H9 (cell line): ENCODE data around the gene TCEAL1. TPM values are rescaled to one million over a fixed set of nuclear protein-coding genes. Genes with fewer than 3 reads are reported as not detected.

ENCODE experiments used
- DNase-seq: peaks from one replicate; pipeline ENCODE4 v3.0.0-alpha.2; 2017
- H2AFZ ChIP-seq: one replicate; pipeline ENCODE4 v1.6.1; 2013; ENCODE audit warnings: mild to moderate bottlenecking, low read length, control low read depth, moderate library complexity
- H2AK5ac ChIP-seq: 2 replicates; pipeline ENCODE4 v1.6.1; 2013; ENCODE audit warnings: low read length, control low read depth, mixed read lengths; ENCODE audit not compliant: insufficient read length
- H2BK120ac ChIP-seq: one replicate; pipeline ENCODE4 v1.6.1; 2013; ENCODE audit warnings: low read depth, mild to moderate bottlenecking, low read length, control low read depth, inconsistent platforms; ENCODE audit not compliant: poor library complexity, severe bottlenecking
- H2BK12ac ChIP-seq: 2 replicates; pipeline ENCODE4 v1.6.1; 2013; ENCODE audit warnings: low read length, control low read depth, mixed read lengths, low read depth; ENCODE audit not compliant: insufficient read length
- H2BK15ac ChIP-seq: 2 replicates; pipeline ENCODE4 v1.6.1; 2013; ENCODE audit warnings: low read depth, low read length, control low read depth
- H2BK20ac ChIP-seq: one replicate; pipeline ENCODE4 v1.6.1; 2013; ENCODE audit warnings: low read depth, mild to moderate bottlenecking, low read length, control low read depth, inconsistent platforms; ENCODE audit not compliant: poor library complexity, severe bottlenecking
- H2BK5ac ChIP-seq: 2 replicates; pipeline ENCODE4 v1.6.1; 2013; ENCODE audit warnings: low read length, control low read depth, mixed read lengths; ENCODE audit not compliant: insufficient read length
- H3K14ac ChIP-seq: 2 replicates; pipeline ENCODE4 v1.6.1; 2013; ENCODE audit warnings: low read length, control low read depth; ENCODE audit not compliant: insufficient read depth
- H3K18ac ChIP-seq: 2 replicates; pipeline ENCODE4 v1.6.1; 2013; ENCODE audit warnings: low read depth, mild to moderate bottlenecking, mixed read lengths, low read length, control low read depth; ENCODE audit not compliant: insufficient read length
- H3K23ac ChIP-seq: 2 replicates; pipeline ENCODE4 v1.6.1; 2013; ENCODE audit warnings: low read length, control low read depth, mixed read lengths, low read depth; ENCODE audit not compliant: insufficient read length
- H3K23me2 ChIP-seq: 2 replicates; pipeline ENCODE4 v1.6.1; 2013; ENCODE audit warnings: low read depth, mild to moderate bottlenecking, mixed read lengths, low read length, control low read depth; ENCODE audit not compliant: insufficient read length, poor library complexity, severe bottlenecking
- H3K27ac ChIP-seq: 2 replicates; pipeline ENCODE4 v1.5.1; 2013; ENCODE audit warnings: low read length, control low read depth, mixed read lengths, low read depth; ENCODE audit not compliant: insufficient read length
- H3K27me3 ChIP-seq: 2 replicates; pipeline ENCODE4 v1.6.1; 2013; ENCODE audit warnings: low read length, control low read depth, inconsistent platforms; ENCODE audit not compliant: insufficient read depth
- H3K4ac ChIP-seq: 2 replicates; pipeline ENCODE4 v1.6.1; 2013; ENCODE audit warnings: low read depth, mild to moderate bottlenecking, control low read depth, inconsistent platforms, low read length, moderate library complexity
- H3K4me1 ChIP-seq: 2 replicates; pipeline ENCODE4 v1.6.1; 2013; ENCODE audit warnings: low read length, control low read depth, inconsistent platforms; ENCODE audit not compliant: insufficient read depth
- H3K4me2 ChIP-seq: 2 replicates; pipeline ENCODE4 v1.6.1; 2013; ENCODE audit warnings: low read length, control low read depth, mixed read lengths; ENCODE audit not compliant: insufficient read length, insufficient read depth
- H3K56ac ChIP-seq: 2 replicates; pipeline ENCODE4 v1.6.1; 2013; ENCODE audit warnings: low read depth, mild to moderate bottlenecking, mixed read lengths, low read length, control low read depth; ENCODE audit not compliant: insufficient read length
- H3K79me1 ChIP-seq: 2 replicates; pipeline ENCODE4 v1.6.1; 2013; ENCODE audit warnings: low read depth, mild to moderate bottlenecking, moderate library complexity, low read length, control low read depth, inconsistent platforms; ENCODE audit not compliant: insufficient read depth, poor library complexity, severe bottlenecking
- H3K79me2 ChIP-seq: 2 replicates; pipeline ENCODE4 v1.6.1; 2013; ENCODE audit warnings: low read length, control low read depth, inconsistent platforms; ENCODE audit not compliant: insufficient read depth
- H3K9ac ChIP-seq: 2 replicates; pipeline ENCODE4 v1.6.1; 2013; ENCODE audit warnings: low read length, control low read depth, mixed read lengths; ENCODE audit not compliant: insufficient read length; ENCODE audit errors: extremely low read depth
- H3K9me3 ChIP-seq: one replicate; pipeline ENCODE4 v1.6.1; 2013; ENCODE audit warnings: low read depth, low read length, inconsistent platforms; ENCODE audit not compliant: control insufficient read depth
- H3T11ph ChIP-seq: one replicate; pipeline ENCODE4 v1.6.1; 2013; ENCODE audit warnings: mild to moderate bottlenecking, low read length, control low read depth, inconsistent platforms
- H4K20me1 ChIP-seq: one replicate; pipeline ENCODE4 v1.6.1; 2013; ENCODE audit not compliant: control insufficient read depth, insufficient read length, insufficient read depth
- H4K5ac ChIP-seq: 2 replicates; pipeline ENCODE4 v1.6.1; 2013; ENCODE audit warnings: low read depth, mild to moderate bottlenecking, mixed read lengths, low read length, control low read depth; ENCODE audit not compliant: insufficient read length
- H4K8ac ChIP-seq: replicated peaks from 2 replicates; pipeline ENCODE4 v1.6.1; 2013; ENCODE audit warnings: low read length, control low read depth, mixed read lengths, low read depth; ENCODE audit not compliant: insufficient read length
- H4K91ac ChIP-seq: 2 replicates; pipeline ENCODE4 v1.6.1; 2013; ENCODE audit warnings: low read depth, mild to moderate bottlenecking, moderate library complexity, mixed read lengths, low read length, control low read depth; ENCODE audit not compliant: insufficient read length
- H3K27ac Mint-ChIP-seq, 3 experiments: 2 replicates in 2 of 3; 3 replicates in 1 of 3; pipeline ENCODE4 v1.8.0; 2020 to 2021; ENCODE audit warnings: mixed read lengths in 3 of 3, mild to moderate bottlenecking in 1 of 3, moderate library complexity in 1 of 3
- H3K27me3 Mint-ChIP-seq: 2 replicates; pipeline ENCODE4 v1.8.0; 2021; ENCODE audit warnings: low read depth, mild to moderate bottlenecking, moderate library complexity, mixed read lengths
- H3K36me3 Mint-ChIP-seq, 3 experiments: 2 replicates in 2 of 3; 3 replicates in 1 of 3; pipeline ENCODE4 v1.8.0; 2020 to 2021; ENCODE audit warnings: low read depth in 3 of 3, mixed read lengths in 3 of 3; ENCODE audit not compliant: insufficient read depth in 1 of 3
- H3K4me1 Mint-ChIP-seq, 2 experiments: 2 replicates each; pipeline ENCODE4 v1.8.0; 2020; ENCODE audit warnings: mixed read lengths in 2 of 2
- H3K4me3 Mint-ChIP-seq, 2 experiments: 2 replicates in 1 of 2; 3 replicates in 1 of 2; pipeline ENCODE4 v1.8.0; 2020 to 2021; ENCODE audit warnings: mild to moderate bottlenecking in 2 of 2, mixed read lengths in 2 of 2, moderate library complexity in 1 of 2
- H3K9me3 Mint-ChIP-seq, 2 experiments: 2 replicates in 1 of 2; 3 replicates in 1 of 2; pipeline ENCODE4 v1.8.0; 2020; ENCODE audit warnings: mild to moderate bottlenecking in 2 of 2, mixed read lengths in 2 of 2, moderate library complexity in 1 of 2
- CTCF ChIP-seq: fragments of 200-600 bp; sonication (generic); conservative IDR thresholded peaks from 3 replicates; pipeline ENCODE4 v1.8.0; 2021; ENCODE audit warnings: antibody characterized with exemption, mild to moderate bottlenecking
- WGBS: extraction: QIAGEN DNeasy Blood & Tissue Kit; methylation state at CpG from one replicate; pipeline ENCODE4 v1.1.7; 2013; ENCODE audit warnings: missing lambda C conversion rate, low lambda C conversion rate, mixed read lengths; ENCODE audit not compliant: insufficient read length; ENCODE audit errors: extremely low coverage; 5-methylcytosine and 5-hydroxymethylcytosine counted together
- total RNA-seq: library from RNA; stranded (reverse); gene quantifications from 2 replicates; pipeline ENCODE4 v1.2.1, GENCODE V29; 2021

The TCEAL1 gene
- total RNA-seq, 1 experiment from 2014 or later = 3.0 TPM

GRCh38 chrX:103635436-103635835 lies 6.7 kb downstream of the TCEAL1 start:
- H2BK15ac ChIP-seq = no peak overlapping the region
- no CpG with 5 or more reads among the region's 2 CpGs for WGBS
- no peak overlapping the region for H3K4ac ChIP-seq
- H3K27ac Mint-ChIP-seq = no peak overlapping the region
- no peak overlapping the region for H3K18ac ChIP-seq
- no peak for TF ChIP-seq CTCF
- H2AK5ac ChIP-seq = no peak overlapping the region
- H2BK20ac ChIP-seq = no peak overlapping the region
- H3K14ac ChIP-seq = no peak overlapping the region
- H3K56ac ChIP-seq = no peak overlapping the region
- H3K27ac ChIP-seq = no peak overlapping the region
- H2BK120ac ChIP-seq = no peak overlapping the region
- H4K20me1 ChIP-seq = no peaks in the 10 kb centered on the region
- H3K4me1 ChIP-seq = no peaks in the 10 kb centered on the region
- H3K9ac ChIP-seq = no peak overlapping the region
- no peaks in the 10 kb centered on the region for H3K9me3 ChIP-seq
- no peak overlapping the region for H2BK5ac ChIP-seq
- no peaks in the 10 kb centered on the region for H3K79me2 ChIP-seq
- H3K4me3 Mint-ChIP-seq = no peak overlapping the region
- H3K27me3 ChIP-seq = no peaks in the 10 kb centered on the region
- DNase-seq = no peak
- no peak overlapping the region for H3K4me2 ChIP-seq
- H3K4me1 Mint-ChIP-seq = peaks cover 1 to 3% of the 10 kb centered on the region in 2 experiments; a peak in 3 of 4 replicates
- no peaks in the 10 kb centered on the region for H3K23me2 ChIP-seq
- no peak overlapping the region for H3K23ac ChIP-seq
- no peak overlapping the region for H4K8ac ChIP-seq
- no peak overlapping the region for H4K5ac ChIP-seq
- H2AFZ ChIP-seq = no peak overlapping the region
- H3K27me3 Mint-ChIP-seq = no peaks in the 10 kb centered on the region
- H3T11ph ChIP-seq = no peak overlapping the region
- H4K91ac ChIP-seq = no peak overlapping the region
- no peak overlapping the region for H2BK12ac ChIP-seq
- no peaks in the 10 kb centered on the region for H3K79me1 ChIP-seq
- peaks cover 0 to 13% of the 10 kb centered on the region in 2 experiments; a peak in 2 of 5 replicates for H3K9me3 Mint-ChIP-seq
- H3K36me3 Mint-ChIP-seq = no peaks in the 10 kb centered on the region
